ENCODE measurements around the gene ZNF862. TPM values are rescaled to one million over a fixed set of nuclear protein-coding genes. Genes with fewer than 3 reads are reported as not detected.

Gene ZNF862
- total and polyA plus RNA-seq, 10 of the 15 experiments (the other 5 are each of a cell fraction or from before 2014, with no cell fraction given) = 0.49 to 7.7 (median 3.5) TPM

DNA sequence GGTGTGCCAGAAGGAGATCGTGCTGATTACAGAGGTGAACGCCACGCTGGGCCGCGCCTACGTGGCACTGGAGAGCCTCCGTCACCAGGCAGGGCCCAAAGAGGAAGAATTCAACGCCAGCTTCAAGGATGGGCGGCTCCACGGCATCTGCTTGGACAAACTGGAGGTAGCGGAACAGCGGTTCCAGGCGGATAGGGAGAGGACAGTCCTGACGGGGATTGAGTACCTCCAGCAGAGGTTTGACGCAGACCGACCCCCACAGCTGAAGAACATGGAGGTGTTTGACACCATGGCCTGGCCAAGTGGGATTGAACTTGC lies 23.5 kb downstream of the ZNF862 start:
- in situ Hi-C loops (cut with MboI) = no loop called here
- no peak for DNase-seq (ENCODE audit: low read depth, low spot score)
- no TSS peak for BruUV-seq (replicated peaks)

More for the DNA sequence above, 23.5 kb downstream of the ZNF862 start:
- POLR2A ChIA-PET = no interaction called here
- intact Hi-C loops (cut with micrococcal nuclease; ENCODE audit: unreplicated experiment) = no loop called here
- H4K20me1 ChIP-seq (ENCODE audit: control insufficient read depth, insufficient read depth) = no peaks in the 10 kb centered on the region
- H3K79me2 ChIP-seq (ENCODE audit: control insufficient read depth, insufficient read depth, low read length) = no peaks in the 10 kb centered on the region
- no peak overlapping the region for H3K4me2 ChIP-seq (ENCODE audit: control insufficient read depth, insufficient read depth)
- ATAC-seq (no peak), FAIRE-seq (no peak)
- 97% methylated on average over 16 of the region's 16 CpGs for WGBS (ENCODE audit: insufficient coverage, insufficient replicate concordance, low lambda C conversion rate, missing lambda C conversion rate)
- H3K27me3 ChIP-seq (replicated peaks in 1 of 2; ENCODE audit: control insufficient read depth in 2 of 2, insufficient read depth in 2 of 2, low read length in 1 of 2) = no peaks in the 10 kb centered on the region
- TF ChIP-seq SMARCA5 (IDR thresholded peaks at IDR 0.05) = no peak
- TF ChIP-seq ZNF24 (IDR thresholded peaks at IDR 0.05) = no peak
- TF ChIP-seq NR2C1 (IDR thresholded peaks at IDR 0.05) = no peak
- TF ChIP-seq YBX1 (IDR thresholded peaks at IDR 0.05) = no peak
- no peak for TF ChIP-seq TCF12 (IDR thresholded peaks at IDR 0.05; ENCODE audit: low read depth, low read length)
- no peak for TF ChIP-seq SMAD1 (IDR thresholded peaks at IDR 0.05; ENCODE audit: low read depth, partially characterized antibody)
- no peak for TF ChIP-seq EED (IDR thresholded peaks at IDR 0.05; ENCODE audit: low read depth)
- no peak for TF ChIP-seq JUND (IDR thresholded peaks at IDR 0.05; ENCODE audit: low read depth, low read length)
- TF ChIP-seq PAX5 (IDR thresholded peaks at IDR 0.05; ENCODE audit: borderline replicate concordance, low read depth, low read length) = no peak
- no peak for TF ChIP-seq RUNX3 (IDR thresholded peaks at IDR 0.05; ENCODE audit: low read length)
- no peak for TF ChIP-seq HDAC6 (IDR thresholded peaks at IDR 0.05; ENCODE audit: unreplicated experiment)
- no peak for TF ChIP-seq TBL1XR1 (IDR thresholded peaks at IDR 0.05; ENCODE audit: low read depth, low read length)
- TF ChIP-seq STAT3 (IDR thresholded peaks at IDR 0.05; ENCODE audit: low read depth, low read length) = no peak
- no peak for TF ChIP-seq ZZZ3 (IDR thresholded peaks at IDR 0.05; ENCODE audit: control insufficient read depth, insufficient read length, low read depth)
- TF ChIP-seq, protein P1, sequence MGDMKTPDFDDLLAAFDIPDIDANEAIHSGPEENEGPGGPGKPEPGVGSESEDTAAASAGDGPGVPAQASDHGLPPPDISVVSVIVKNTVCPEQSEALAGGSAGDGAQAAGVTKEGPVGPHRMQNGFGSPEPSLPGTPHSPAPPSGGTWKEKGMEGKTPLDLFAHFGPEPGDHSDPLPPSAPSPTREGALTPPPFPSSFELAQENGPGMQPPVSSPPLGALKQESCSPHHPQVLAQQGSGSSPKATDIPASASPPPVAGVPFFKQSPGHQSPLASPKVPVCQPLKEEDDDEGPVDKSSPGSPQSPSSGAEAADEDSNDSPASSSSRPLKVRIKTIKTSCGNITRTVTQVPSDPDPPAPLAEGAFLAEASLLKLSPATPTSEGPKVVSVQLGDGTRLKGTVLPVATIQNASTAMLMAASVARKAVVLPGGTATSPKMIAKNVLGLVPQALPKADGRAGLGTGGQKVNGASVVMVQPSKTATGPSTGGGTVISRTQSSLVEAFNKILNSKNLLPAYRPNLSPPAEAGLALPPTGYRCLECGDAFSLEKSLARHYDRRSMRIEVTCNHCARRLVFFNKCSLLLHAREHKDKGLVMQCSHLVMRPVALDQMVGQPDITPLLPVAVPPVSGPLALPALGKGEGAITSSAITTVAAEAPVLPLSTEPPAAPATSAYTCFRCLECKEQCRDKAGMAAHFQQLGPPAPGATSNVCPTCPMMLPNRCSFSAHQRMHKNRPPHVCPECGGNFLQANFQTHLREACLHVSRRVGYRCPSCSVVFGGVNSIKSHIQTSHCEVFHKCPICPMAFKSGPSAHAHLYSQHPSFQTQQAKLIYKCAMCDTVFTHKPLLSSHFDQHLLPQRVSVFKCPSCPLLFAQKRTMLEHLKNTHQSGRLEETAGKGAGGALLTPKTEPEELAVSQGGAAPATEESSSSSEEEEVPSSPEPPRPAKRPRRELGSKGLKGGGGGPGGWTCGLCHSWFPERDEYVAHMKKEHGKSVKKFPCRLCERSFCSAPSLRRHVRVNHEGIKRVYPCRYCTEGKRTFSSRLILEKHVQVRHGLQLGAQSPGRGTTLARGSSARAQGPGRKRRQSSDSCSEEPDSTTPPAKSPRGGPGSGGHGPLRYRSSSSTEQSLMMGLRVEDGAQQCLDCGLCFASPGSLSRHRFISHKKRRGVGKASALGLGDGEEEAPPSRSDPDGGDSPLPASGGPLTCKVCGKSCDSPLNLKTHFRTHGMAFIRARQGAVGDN (IDR thresholded peaks at IDR 0.05) = no peak
- no peak for TF ChIP-seq HDGF (IDR thresholded peaks at IDR 0.05)
- no peak overlapping the region for H3K27ac ChIP-seq (ENCODE audit: control insufficient read depth, insufficient read depth)
- RAD21 ChIA-PET (ENCODE audit: unreplicated experiment) = no interaction called here
- no peaks in the 10 kb centered on the region for H3K9me3 ChIP-seq (replicated peaks; ENCODE audit: control insufficient read depth, insufficient read depth, low read length)
- H3K36me3 ChIP-seq (ENCODE audit: control insufficient read depth in 2 of 2, insufficient read depth in 2 of 2, low read length in 1 of 2) = no peaks in the 10 kb centered on the region
- SMC1A ChIA-PET (ENCODE audit: uncharacterized antibody, unreplicated experiment) = no interaction called here
- peaks cover 6% of the 10 kb centered on the region for H3K4me1 ChIP-seq (ENCODE audit: control insufficient read depth, insufficient read depth, low read length)
- H3K4me3 ChIP-seq = no peak overlapping the region
- H3K9ac ChIP-seq (ENCODE audit: control insufficient read depth, insufficient read depth, low read length) = no peak overlapping the region
- H2AFZ ChIP-seq (ENCODE audit: control insufficient read depth, low read depth, low read length) = no peak overlapping the region
- CTCF ChIA-PET = interaction anchor here (2.2 kb wide), 1 partner anchor 10 kb away, joined by 5 read pairs; no protein-coding TSS in a partner anchor

Data from GM12878 (cell line).